Measurements from ENCODE around the gene PELO.
A peak's percentile ranks its signal among the peaks of the same experiment; 100 is the strongest.

PELO gene

DNA sequence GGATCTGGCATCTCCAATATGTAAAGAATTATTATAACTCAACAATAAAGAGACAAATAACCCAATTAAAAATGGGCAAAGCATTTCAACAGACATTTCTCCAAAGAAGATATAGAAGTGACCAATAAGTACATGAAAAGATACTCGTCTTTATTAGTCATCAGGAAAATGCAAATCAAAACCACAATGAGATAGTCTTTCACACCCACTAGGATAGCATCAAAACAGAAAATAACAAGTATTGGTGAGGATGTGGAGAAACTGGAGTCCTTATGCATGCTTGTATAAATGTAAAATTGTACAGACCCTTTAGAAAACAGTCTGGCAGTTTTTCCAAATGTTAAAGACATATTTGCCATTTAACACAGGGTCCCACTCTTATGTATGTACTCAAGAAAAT, 39.1 kb upstream of the PELO start:
- TF ChIP-seq, protein P1, sequence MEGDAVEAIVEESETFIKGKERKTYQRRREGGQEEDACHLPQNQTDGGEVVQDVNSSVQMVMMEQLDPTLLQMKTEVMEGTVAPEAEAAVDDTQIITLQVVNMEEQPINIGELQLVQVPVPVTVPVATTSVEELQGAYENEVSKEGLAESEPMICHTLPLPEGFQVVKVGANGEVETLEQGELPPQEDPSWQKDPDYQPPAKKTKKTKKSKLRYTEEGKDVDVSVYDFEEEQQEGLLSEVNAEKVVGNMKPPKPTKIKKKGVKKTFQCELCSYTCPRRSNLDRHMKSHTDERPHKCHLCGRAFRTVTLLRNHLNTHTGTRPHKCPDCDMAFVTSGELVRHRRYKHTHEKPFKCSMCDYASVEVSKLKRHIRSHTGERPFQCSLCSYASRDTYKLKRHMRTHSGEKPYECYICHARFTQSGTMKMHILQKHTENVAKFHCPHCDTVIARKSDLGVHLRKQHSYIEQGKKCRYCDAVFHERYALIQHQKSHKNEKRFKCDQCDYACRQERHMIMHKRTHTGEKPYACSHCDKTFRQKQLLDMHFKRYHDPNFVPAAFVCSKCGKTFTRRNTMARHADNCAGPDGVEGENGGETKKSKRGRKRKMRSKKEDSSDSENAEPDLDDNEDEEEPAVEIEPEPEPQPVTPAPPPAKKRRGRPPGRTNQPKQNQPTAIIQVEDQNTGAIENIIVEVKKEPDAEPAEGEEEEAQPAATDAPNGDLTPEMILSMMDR (conservative IDR thresholded peaks at IDR 0.05), result no peak
- H3K27ac ChIP-seq, result no peak overlapping the region

- TF ChIP-seq, protein P1 (conservative IDR thresholded peaks at IDR 0.05), result no peak
- H3K27ac ChIP-seq, result no peak overlapping the region
Measured at GRCh38 chr5:52749666-52750065, 38.0 kb upstream of the PELO start.

DNA sequence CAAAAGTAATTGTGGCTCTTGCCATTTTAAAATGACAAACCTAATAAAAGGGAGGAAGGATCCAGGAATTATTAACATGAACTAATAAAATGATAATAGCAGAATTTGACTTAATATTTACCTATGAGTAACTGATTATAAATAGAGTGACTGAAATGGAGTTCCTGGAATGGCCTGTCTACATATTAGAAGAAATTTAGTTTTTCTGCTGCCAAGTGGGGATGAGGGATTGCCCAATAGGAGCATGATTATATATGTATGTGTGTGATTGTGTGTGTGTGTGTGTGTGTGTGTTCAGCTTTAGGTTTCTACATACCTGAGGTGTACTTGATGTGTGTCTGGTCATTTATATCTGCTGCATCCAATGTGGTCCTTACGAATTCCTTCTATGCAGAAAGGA, 36.6 kb upstream of the PELO start:
- TF ChIP-seq, protein P1 (conservative IDR thresholded peaks at IDR 0.05), result no peak
- H3K27ac ChIP-seq, result peak overlapping the region; percentile 57

GRCh38 chr5:52754051-52754450, 33.7 kb upstream of the PELO start:
- no peak overlapping the region for H3K27ac ChIP-seq
- TF ChIP-seq, protein P1 (conservative IDR thresholded peaks at IDR 0.05), result no peak

- TF ChIP-seq, protein P1 (conservative IDR thresholded peaks at IDR 0.05), result no peak
- H3K27ac ChIP-seq, result no peak overlapping the region
Measured at GRCh38 chr5:52757527-52757926, 30.2 kb upstream of the PELO start.

GRCh38 chr5:52758014-52758413, 29.7 kb upstream of the PELO start:
- TF ChIP-seq, protein P1 (conservative IDR thresholded peaks at IDR 0.05), result no peak
- no peak overlapping the region for H3K27ac ChIP-seq

- no peak overlapping the region for H3K27ac ChIP-seq
- TF ChIP-seq, protein P1 (conservative IDR thresholded peaks at IDR 0.05), result no peak
Measured at GRCh38 chr5:52759331-52759730, 28.4 kb upstream of the PELO start.
